Lower lobe of right lung (tissue), 2 donors: Measurements from ENCODE around the gene TMEM41A. TPM values are rescaled to one million over a fixed set of nuclear protein-coding genes. Genes with fewer than 3 reads are reported as not detected.

Experiments used
- ATAC-seq, 2 donors: fragments of 200-7000 bp; cut with Tn5 transposase; one replicate each; pipeline ENCODE4 v1.9.1; 2020 to 2022; ENCODE audit warnings: mild to moderate bottlenecking in 2 of 2, moderate library complexity in 2 of 2
- DNase-seq: peaks from one replicate; pipeline ENCODE4 v3.0.0-alpha.2; 2020
- H3K27ac ChIP-seq: fragments of 200-600 bp; one replicate; pipeline ENCODE4 v1.8.0; 2022
- H3K27me3 ChIP-seq: fragments of 200-600 bp; one replicate; pipeline ENCODE4 v1.8.0; 2022; ENCODE audit warnings: low read depth
- H3K36me3 ChIP-seq: fragments of 200-600 bp; one replicate; pipeline ENCODE4 v1.8.0; 2022; ENCODE audit warnings: mild to moderate bottlenecking
- H3K4me1 ChIP-seq: fragments of 200-600 bp; one replicate; pipeline ENCODE4 v1.8.0; 2022
- H3K4me3 ChIP-seq: fragments of 200-600 bp; one replicate; pipeline ENCODE4 v1.8.0; 2022; ENCODE audit warnings: mild to moderate bottlenecking
- H3K9me3 ChIP-seq: fragments of 200-600 bp; one replicate; pipeline ENCODE4 v1.8.0; 2022
- intact Hi-C: fragments of 100-400 bp; cut with DNase I; formaldehyde crosslinking; loops from one replicate; pipeline ENCODE4 v1.11.0; 2022
- total RNA-seq: library from RNA; stranded (reverse); fragmentation: NEBNext Ultra II Directional; extraction: Animal tissue kit (Norgen Biotek cat#: 25700); gene quantifications from one replicate; pipeline ENCODE4 v1.2.1, GENCODE V29; 2021
- TF ChIP-seq, protein P1 (sequence below): fragments of 200-600 bp; IDR thresholded peaks from one replicate; pipeline ENCODE4 v1.8.0; 2022; ENCODE audit warnings: antibody characterized with exemption, mild to moderate bottlenecking
- donor health status: DM: no; HTN: yes; CAD: no; lungs with severe emphysema.

The TMEM41A gene
- total RNA-seq, 1 donor from 2014 or later: 24.0 TPM

DNA sequence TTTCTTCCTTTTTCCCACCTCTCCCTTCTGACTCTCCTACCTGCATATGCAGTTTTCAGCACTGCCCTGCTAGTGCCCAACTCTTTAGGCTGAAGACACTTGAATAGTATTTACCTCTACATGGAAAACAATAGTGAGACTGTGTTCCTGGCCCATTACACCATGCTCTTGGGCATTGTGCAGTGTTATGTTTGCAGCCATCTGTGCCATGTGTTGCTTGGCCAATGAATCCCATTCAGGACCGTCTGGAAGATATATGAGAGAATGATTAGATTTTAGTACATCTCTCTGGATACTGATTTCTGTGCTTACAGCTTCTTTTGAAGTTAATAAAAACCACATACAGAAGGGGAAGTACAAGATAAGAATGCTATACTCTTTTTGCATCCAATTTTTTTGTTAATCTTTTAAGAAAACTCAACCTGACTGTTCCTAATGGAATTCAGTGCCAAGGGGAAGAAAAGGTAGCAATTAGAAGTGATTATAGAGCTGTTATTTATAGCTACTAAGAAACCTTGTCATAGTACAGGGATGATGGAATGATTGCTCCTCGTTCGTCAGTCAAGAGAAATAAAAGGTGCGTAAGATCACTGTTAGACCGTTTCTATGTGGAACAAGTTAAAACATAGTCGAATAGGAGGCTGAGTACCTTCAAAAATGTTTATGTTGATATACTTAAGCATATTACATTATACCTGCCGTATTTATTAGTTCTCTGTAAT, 58.9 kb downstream of the TMEM41A start:
- no peak overlapping the region for H3K4me3 ChIP-seq

More for the DNA sequence above, 58.9 kb downstream of the TMEM41A start:
- TF ChIP-seq, protein P1, sequence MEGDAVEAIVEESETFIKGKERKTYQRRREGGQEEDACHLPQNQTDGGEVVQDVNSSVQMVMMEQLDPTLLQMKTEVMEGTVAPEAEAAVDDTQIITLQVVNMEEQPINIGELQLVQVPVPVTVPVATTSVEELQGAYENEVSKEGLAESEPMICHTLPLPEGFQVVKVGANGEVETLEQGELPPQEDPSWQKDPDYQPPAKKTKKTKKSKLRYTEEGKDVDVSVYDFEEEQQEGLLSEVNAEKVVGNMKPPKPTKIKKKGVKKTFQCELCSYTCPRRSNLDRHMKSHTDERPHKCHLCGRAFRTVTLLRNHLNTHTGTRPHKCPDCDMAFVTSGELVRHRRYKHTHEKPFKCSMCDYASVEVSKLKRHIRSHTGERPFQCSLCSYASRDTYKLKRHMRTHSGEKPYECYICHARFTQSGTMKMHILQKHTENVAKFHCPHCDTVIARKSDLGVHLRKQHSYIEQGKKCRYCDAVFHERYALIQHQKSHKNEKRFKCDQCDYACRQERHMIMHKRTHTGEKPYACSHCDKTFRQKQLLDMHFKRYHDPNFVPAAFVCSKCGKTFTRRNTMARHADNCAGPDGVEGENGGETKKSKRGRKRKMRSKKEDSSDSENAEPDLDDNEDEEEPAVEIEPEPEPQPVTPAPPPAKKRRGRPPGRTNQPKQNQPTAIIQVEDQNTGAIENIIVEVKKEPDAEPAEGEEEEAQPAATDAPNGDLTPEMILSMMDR: no peak
- Histone ChIP-seq H3K27ac (no peak overlapping the region), H3K9me3 (no peaks in the 10 kb centered on the region), H3K27me3 (no peaks in the 10 kb centered on the region), H3K4me1 (no peaks in the 10 kb centered on the region), H3K36me3 (no peaks in the 10 kb centered on the region)
- no peak for DNase-seq
- intact Hi-C loops: no loop called here
- no peak for ATAC-seq

Other genes starting within 250 kb of the TMEM41A start
- 11.5 TPM for gene EHHADH, start 245.0 kb downstream of the TMEM41A start, total RNA-seq
- 35.4 TPM for gene MAP3K13, start 135.9 kb downstream of the TMEM41A start, total RNA-seq
- 29.7 TPM for gene LIPH, start 53.6 kb upstream of the TMEM41A start, total RNA-seq
- 36.5 TPM for gene SENP2, start 87.3 kb upstream of the TMEM41A start, total RNA-seq